SH-SY5Y (cell line): ENCODE results near the gene RAB11B.

ENCODE experiments used
- GATA2 ChIP-seq: IDR thresholded peaks from 2 replicates; pipeline ENCODE4 v1.6.1; 2011; ENCODE audit warnings: mild to moderate bottlenecking, low read depth, low read length
- GATA3 ChIP-seq: IDR thresholded peaks from 2 replicates; pipeline ENCODE4 v1.6.1; 2011; ENCODE audit warnings: low read depth, mild to moderate bottlenecking, low read length, moderate library complexity

The RAB11B gene

GRCh38 chr19:8445488-8446001, 55.4 kb downstream of the RAB11B start:
- TF ChIP-seq GATA2 (no peak), GATA3 (no peak)

- TF ChIP-seq GATA3 (no peak), GATA2 (no peak)
Measured at GRCh38 chr19:8446061-8446709, 56.0 kb downstream of the RAB11B start.

- TF ChIP-seq GATA2 (no peak), GATA3 (no peak)
Measured at GRCh38 chr19:8449830-8450229, 59.7 kb downstream of the RAB11B start.

- no peak for TF ChIP-seq GATA3
- TF ChIP-seq GATA2 = no peak
Measured at GRCh38 chr19:8451377-8451776, 61.2 kb downstream of the RAB11B start.

GRCh38 chr19:8451885-8452284, 61.7 kb downstream of the RAB11B start:
- no peak for TF ChIP-seq GATA3
- TF ChIP-seq GATA2 = no peak

GRCh38 chr19:8452446-8453123, 62.4 kb downstream of the RAB11B start:
- TF ChIP-seq GATA2 (no peak), GATA3 (no peak)

GRCh38 chr19:8453616-8454015, 63.5 kb downstream of the RAB11B start:
- TF ChIP-seq GATA3 (no peak), GATA2 (no peak)
